ENCODE measurements around the gene SLC12A5. TPM values are rescaled to one million over a fixed set of nuclear protein-coding genes. Genes with fewer than 3 reads are reported as not detected.

The SLC12A5 gene
- total RNA-seq, 1 donor from 2014 or later, result 8.8 TPM

- H3K36me3 Mint-ChIP-seq (ENCODE audit: insufficient read depth), result peaks cover 19% of the 10 kb centered on the region
- peaks cover 72% of the 10 kb centered on the region for H3K27me3 Mint-ChIP-seq
- no peak for DNase-seq (ENCODE audit: low spot score, unreplicated experiment)
- TF ChIP-seq, protein P1, sequence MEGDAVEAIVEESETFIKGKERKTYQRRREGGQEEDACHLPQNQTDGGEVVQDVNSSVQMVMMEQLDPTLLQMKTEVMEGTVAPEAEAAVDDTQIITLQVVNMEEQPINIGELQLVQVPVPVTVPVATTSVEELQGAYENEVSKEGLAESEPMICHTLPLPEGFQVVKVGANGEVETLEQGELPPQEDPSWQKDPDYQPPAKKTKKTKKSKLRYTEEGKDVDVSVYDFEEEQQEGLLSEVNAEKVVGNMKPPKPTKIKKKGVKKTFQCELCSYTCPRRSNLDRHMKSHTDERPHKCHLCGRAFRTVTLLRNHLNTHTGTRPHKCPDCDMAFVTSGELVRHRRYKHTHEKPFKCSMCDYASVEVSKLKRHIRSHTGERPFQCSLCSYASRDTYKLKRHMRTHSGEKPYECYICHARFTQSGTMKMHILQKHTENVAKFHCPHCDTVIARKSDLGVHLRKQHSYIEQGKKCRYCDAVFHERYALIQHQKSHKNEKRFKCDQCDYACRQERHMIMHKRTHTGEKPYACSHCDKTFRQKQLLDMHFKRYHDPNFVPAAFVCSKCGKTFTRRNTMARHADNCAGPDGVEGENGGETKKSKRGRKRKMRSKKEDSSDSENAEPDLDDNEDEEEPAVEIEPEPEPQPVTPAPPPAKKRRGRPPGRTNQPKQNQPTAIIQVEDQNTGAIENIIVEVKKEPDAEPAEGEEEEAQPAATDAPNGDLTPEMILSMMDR (IDR thresholded peaks at IDR 0.05; ENCODE audit: unreplicated experiment), result no peak
- no peaks in the 10 kb centered on the region for H3K9me3 Mint-ChIP-seq (ENCODE audit: low read depth)
- no peak overlapping the region for H3K27ac Mint-ChIP-seq
- H3K4me1 Mint-ChIP-seq (ENCODE audit: low read depth), result peaks cover 1% of the 10 kb centered on the region
- no peak overlapping the region for H3K4me3 Mint-ChIP-seq (ENCODE audit: low read depth)
These were observed 27.2 kb downstream of the SLC12A5 start for GRCh38 chr20:46056027-46056833.

DNA sequence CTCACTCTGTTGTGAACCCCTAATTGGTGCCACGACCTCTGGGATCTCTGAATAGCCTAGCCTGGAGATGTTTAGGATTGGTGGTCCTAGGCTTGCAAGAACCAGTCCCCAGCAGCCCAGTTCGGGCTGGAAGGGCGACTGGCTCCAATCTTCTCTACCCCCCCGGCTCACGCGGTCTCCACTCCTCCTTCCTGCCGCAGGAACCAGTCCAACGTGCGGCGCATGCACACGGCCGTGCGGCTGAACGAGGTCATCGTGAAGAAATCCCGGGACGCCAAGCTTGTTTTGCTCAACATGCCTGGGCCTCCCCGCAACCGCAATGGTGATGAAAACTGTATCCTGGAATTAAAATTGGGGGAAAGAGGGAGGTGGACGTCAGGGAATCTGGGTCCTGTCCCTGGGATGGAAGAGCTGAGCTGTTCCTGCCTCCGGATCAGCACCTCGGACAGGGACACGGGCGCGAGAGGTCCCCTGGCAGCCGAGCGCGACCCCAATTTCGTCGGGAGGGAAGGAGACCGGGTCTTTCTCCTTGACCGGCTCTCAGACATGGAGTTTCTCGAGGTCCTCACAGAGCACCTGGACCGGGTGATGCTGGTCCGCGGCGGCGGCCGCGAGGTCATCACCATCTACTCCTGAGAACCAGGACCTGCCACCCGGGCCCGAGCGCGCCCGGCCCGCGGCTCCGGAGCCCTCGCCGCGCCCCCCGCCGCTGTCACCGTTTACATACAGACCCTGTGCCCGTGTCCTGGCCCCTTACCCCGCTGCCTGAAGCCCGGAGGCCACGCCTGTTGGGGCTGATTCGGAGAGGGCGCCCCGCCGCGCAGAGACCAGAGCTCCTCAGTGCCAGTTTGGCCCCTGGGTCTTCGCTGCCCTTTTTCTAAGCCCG lies 28.2 kb downstream of the SLC12A5 start:
- H3K9me3 Mint-ChIP-seq (ENCODE audit: low read depth), result no peaks in the 10 kb centered on the region
- H3K36me3 Mint-ChIP-seq (ENCODE audit: insufficient read depth), result peaks cover 27% of the 10 kb centered on the region
- H3K4me3 Mint-ChIP-seq (ENCODE audit: low read depth), result no peak overlapping the region
- DNase-seq (ENCODE audit: low spot score, unreplicated experiment), result peak; percentile 71
- H3K27me3 Mint-ChIP-seq, result peaks cover 69% of the 10 kb centered on the region
- no peak overlapping the region for H3K27ac Mint-ChIP-seq
- peaks cover 1% of the 10 kb centered on the region for H3K4me1 Mint-ChIP-seq (ENCODE audit: low read depth)
- TF ChIP-seq, protein P1 (IDR thresholded peaks at IDR 0.05; ENCODE audit: unreplicated experiment), result no peak

GRCh38 chr20:46057856-46058598 lies 29.0 kb downstream of the SLC12A5 start:
- Mint-ChIP-seq H3K27me3 (peaks cover 61% of the 10 kb centered on the region), H3K4me3 (ENCODE audit: low read depth) (peak overlapping the region; percentile 14), H3K9me3 (ENCODE audit: low read depth) (no peaks in the 10 kb centered on the region), H3K27ac (no peak overlapping the region), H3K4me1 (ENCODE audit: low read depth) (peaks cover 1% of the 10 kb centered on the region), H3K36me3 (ENCODE audit: insufficient read depth) (peaks cover 32% of the 10 kb centered on the region)
- DNase-seq (ENCODE audit: low spot score, unreplicated experiment), result peak; percentile 21
- TF ChIP-seq, protein P1 (IDR thresholded peaks at IDR 0.05; ENCODE audit: unreplicated experiment), result peak; percentile 49

GRCh38 chr20:46058599-46059281 lies 29.7 kb downstream of the SLC12A5 start:
- peaks cover 1% of the 10 kb centered on the region for H3K4me1 Mint-ChIP-seq (ENCODE audit: low read depth)

More at GRCh38 chr20:46058599-46059281, 29.7 kb downstream of the SLC12A5 start:
- Mint-ChIP-seq H3K9me3 (ENCODE audit: low read depth) (no peaks in the 10 kb centered on the region), H3K36me3 (ENCODE audit: insufficient read depth) (peaks cover 36% of the 10 kb centered on the region), H3K27me3 (peaks cover 54% of the 10 kb centered on the region), H3K4me3 (ENCODE audit: low read depth) (no peak overlapping the region), H3K27ac (no peak overlapping the region)
- no peak for DNase-seq (ENCODE audit: low spot score, unreplicated experiment)
- TF ChIP-seq, protein P1 (IDR thresholded peaks at IDR 0.05; ENCODE audit: unreplicated experiment), result no peak
